ENCODE measurements around the gene LSM12.
"Not testable (repeated sequence)": the region's sequence is repeated elsewhere in the genome, so short reads cannot be mapped to it uniquely, and the experiment has no call there.

The LSM12 gene

DNA sequence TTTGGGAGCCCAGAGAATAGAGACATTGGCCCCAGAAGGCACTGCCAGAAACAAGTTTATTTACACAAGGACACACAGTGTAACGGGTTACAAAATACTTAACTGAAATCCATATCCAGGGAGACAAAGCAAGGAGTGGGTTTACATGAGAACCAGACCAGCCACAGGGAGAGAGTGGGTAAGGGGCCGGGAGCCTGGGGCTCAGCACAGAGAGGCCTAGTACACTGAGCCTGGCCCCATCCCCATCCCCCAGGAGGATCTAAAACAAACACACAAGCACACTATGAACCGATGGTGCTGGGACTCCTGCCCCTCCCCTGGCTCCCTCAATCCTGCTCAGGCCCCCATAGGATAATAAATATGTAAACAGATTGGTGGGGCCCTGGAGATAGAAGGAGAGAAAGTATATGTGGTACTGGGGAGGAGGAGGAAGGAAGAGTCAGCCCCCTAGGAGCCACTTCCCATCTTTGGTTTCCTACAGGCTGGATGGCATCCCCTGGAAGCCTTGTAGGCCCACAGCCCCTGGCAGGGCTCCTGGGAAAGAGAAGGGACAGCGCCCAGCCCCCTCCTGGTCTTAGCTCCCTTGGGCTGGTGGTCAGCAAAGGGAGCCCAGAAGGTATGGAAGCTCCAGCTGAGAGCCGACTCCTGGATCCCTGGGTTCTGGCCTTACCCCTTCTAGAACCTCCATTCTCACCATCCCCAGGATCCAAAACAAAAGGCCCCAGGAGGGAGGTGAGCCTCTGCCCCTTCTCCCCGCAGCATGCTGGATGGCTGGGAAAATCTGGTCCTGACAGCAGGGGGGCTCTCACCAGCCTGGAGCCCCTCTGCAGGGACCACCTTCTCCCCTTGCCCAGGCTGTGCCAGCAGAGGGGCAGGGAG is 10.5 kb upstream of the LSM12 start:
- no peak for DNase-seq (ENCODE audit: low read depth)

DNA sequence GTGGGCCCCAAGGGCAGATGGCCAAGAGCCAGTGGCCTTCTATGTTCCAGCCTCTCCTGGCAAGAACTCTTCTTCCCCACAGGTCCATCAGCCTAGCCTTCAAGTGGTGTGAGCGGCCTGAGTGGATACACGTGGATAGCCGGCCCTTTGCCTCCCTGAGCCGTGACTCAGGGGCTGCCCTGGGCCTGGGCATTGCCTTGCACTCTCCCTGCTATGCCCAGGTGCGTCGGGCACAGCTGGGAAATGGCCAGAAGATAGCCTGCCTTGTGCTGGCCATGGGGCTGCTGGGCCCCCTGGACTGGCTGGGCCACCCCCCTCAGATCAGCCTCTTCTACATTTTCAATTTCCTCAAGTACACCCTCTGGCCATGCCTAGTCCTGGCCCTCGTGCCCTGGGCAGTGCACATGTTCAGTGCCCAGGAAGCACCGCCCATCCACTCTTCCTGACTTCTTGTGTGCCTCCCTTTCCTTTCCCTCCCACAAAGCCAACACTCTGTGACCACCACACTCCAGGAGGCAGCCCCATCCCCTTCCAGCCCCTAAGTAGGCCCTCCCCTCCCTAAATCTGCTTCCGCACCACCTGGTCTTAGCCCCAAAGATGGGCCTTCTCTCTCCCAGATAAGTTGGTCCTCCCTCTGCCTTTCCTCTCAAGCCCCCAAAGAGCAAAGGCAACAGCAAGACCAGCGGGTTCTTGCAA is 9.3 kb upstream of the LSM12 start:
- DNase-seq (ENCODE audit: low read depth), result no peak

DNA sequence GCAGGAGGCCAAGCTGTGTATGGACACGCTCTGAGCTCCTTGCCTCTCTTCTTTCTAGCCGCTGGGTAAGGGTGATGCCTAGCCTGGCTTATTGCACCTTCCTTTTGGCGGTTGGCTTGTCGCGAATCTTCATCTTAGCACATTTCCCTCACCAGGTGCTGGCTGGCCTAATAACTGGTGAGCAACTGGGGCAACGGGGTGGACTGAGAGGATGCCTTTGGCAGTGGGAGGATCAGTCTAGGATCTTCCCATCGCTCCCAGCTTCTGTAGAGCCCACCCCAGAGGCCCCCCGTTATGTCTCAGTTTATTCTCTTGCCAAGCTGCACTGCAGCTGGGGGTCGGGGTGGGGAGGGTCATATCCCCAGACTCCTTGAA is 8.4 kb upstream of the LSM12 start:
- DNase-seq (ENCODE audit: low read depth), result no peak

DNA sequence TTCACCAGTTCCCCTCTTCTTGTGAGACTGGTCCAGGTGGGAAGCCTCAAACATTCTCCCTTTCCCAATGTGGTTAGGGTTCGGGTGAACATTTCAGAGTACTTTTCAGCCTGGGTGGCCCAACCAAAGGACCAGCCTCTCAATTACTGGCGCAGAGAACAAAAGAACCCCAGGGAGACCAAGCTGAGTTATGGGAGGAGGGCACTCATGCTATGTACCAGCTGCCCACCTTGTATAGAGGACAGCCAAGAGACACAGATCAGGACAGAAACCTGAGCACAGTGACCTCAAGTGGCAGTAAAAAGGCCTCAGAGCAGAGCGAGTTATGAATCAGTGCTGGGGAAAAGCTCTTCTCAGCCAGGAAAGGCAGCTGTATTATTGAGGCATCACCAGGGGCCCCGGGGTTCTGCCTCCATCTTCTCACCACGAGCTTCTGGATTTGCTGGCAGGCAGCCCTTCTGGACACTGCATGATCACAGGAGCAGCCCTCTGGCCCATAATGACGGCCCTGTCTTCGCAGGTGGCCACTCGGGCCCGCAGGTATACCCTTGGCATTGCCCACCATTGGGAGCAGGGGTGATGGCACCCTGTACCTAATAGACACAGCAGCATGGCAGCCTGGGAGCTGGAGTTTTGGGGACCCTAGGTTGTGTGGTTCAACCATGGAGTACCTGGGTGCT is 7.9 kb upstream of the LSM12 start:
- no peak for DNase-seq (ENCODE audit: low read depth)

DNA sequence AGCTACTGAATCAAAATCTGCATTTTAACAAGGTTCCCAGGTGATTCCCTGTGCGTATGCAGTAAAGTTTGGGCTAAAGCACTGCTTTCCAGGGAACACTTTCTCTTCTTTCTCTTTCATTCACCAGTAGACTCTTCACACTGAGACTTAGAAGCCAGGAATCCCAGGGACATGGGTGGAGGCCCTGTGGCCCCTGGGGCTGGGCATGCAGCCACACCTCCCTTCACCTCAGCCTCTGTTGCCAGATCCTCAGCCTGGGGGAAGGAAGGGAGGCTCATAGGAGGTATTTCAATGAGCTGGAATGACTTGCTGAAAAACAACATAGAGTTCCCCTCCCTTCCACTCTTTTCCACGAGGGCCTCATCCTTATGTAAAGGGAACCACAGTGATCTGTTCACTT is 5.3 kb upstream of the LSM12 start:
- no peak for DNase-seq (ENCODE audit: low read depth)

DNA sequence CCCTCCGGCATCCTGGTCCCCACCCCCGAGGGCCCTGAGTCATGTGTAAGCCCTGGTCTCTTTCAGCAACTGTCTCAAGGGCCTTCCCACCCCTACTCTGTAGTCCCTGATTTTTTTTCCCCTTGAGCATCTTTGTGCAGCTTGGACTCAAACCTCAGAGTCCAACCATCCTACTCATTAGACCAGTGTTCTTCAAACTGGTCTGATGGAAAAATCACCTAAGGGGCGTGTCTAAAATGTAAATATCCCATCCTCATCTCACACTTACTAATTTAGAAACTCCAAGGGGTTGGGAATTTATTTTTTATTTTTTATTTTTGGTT is 4.7 kb upstream of the LSM12 start:
- DNase-seq (ENCODE audit: low read depth), result no peak

DNA sequence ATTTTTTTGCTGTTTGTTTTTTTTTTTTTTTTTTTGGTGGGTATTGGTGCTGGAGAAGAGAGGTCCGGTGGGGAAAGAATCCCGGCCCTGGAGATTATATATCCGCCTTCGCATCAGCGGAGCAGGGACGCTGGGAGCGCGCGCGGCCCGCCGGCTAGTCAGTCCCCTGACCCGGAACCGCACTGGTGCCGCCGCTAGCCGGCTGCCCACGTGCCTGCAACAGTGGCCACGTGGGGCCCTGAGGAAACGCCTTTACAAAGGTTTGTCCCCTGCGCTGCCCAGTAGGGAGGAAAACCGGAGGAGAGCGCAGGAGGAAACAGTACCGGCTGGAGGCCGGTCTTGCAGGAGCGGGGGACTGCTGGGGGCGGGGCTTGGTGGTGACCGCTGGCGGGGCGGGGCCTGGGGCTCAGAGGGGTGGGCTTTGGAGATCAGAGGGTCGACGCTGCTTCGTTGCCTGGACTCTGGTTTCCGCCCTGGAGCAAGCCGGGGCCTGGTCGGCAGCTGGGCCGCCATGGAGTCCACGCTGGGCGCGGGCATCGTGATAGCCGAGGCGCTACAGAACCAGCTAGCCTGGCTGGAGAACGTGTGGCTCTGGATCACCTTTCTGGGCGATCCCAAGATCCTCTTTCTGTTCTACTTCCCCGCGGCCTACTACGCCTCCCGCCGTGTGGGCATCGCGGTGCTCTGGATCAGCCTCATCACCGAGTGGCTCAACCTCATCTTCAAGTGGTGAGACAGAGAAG is 4.2 kb upstream of the LSM12 start, which contains the start of gene G6PC3:
Gene G6PC3, plus strand, starts transcription at position 281 of the 743 bp plus-strand sequence. Its CDS starts 231 bp downstream, at position 512.
- peak; percentile 54 for DNase-seq (ENCODE audit: low read depth)

DNA sequence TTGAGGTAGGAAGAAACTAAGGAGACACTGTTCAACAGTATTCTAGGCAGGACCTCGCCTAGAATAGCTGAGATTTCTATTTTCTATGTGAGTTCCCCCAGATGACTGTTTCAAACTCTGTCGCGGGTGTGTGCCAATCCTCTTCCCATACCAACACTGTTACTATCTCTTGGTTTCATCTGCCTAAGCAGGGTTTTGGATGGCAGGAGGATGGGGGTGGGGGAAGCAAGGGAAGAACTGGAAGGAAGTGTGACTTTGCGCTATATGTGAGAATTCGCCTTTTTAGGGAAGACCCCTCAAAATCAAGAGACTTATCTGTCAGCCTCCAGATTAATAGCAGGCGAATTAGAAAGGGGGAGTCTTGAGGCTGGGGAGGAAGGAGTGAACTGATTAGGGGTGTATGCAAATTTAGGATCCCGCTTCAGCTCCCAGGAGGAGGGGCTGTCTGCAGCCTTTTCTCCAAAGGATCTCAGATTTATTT is 3.5 kb upstream of the LSM12 start:
- DNase-seq (ENCODE audit: low read depth), result no peak

DNA sequence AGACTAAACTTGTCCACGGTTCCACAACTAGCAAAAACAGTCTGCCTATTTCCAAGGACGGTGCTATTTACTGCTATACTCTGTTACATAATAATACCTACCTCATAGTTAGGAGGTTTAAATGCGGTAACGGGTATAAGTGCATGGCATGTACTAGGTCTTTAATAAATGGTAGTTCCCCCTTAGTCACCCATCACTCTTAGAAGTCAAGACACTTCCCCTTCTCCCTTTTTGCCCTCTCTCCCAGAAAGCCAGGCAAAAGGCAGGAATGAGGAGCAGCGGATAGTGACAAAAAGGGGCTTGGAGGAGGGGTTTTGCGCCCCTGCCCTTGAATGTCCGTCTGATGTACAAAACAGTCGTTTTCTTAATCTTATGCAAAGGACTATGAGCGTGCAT is 1.1 kb upstream of the LSM12 start:
- no peak for DNase-seq (ENCODE audit: low read depth)

DNA sequence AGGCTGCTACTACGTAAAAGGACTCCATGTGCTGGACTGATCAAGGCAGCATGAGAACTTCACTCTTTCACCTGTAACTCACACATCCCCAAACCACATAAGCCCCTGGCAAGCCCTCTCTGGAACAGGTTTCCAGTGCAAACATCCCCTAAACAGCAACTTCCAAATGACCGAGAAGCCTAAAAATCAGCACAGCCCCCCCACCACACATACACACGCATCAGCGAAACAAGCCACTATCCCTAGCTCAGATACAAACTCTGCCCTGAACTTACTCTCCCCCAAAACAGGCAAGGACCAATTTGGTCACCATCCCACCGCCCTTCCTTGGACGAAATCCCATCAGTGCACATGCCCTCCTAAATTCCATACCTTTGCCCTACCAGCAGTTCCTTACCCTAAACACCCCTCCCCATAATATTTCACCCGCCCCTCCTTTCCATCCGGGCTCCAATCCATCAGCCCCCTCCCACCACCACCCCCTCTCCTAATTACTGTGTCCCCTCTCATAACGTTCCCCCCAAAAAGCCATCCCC is 735 bp downstream of the LSM12 start:
- DNase-seq (ENCODE audit: low read depth), result no peak

DNA sequence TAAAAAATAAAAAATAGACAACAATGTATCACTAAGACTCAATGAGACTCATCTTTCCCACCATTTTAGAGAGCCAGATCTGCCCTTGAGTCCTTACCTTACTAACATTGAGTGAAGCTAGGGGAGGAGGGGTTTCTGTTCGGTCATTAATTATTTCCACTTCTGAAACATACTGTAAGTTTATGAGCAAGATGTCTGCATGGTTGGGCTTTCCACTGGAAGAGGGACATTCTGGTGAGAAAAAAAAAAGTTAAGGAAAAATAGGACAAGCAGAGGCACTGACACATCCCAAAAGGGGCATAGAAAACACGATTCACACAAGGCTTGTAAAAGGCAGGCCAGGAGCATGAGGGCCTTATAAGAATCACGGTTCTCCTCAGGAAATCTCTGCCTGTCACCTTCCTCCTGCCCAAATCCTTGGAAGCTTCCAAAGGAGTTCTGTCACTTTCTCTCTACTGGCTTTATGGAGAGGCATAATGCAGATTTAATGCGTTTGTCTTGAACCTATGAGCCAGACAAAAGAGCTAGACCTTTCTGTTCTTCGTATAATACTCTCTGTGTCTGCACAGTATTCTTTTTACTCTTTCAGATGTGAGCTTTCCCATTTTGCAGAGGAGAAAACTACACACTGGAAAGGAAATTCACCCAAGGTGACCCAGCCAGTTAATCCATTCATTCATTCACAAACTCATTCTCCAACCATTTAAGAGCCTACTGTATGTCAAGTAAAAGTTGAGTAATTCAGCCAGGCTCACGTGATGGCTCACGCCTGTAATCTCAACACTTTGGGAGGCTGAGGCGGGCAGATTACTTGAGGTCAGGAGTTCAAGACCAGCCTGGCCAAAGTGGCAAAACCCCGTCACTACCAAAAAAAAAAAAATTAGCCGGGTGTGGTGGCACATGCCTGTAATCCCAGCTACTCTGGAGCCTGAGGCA is 2.5 kb downstream of the LSM12 start:
- no peak for DNase-seq (ENCODE audit: low read depth)

DNA sequence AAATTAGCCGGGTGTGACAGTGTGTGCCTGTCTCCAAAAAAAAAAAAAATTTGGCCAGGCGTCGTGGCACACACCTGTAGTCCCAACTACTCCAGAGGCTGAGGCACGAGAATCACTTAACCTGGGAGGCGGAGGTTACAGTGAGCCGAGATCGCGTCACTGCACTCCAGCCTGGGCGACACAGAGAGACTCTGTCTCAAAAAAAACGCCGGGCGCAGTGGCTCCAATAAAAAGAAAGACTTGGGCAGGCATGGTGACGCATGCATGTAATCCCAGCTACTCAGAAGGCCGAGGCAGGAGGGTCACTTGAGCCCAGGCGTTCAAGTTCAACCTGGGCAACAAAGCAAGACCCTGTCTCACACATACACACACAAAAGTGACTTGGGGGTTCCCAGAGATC is 3.6 kb downstream of the LSM12 start:
- no peak for DNase-seq (ENCODE audit: low read depth)

DNA sequence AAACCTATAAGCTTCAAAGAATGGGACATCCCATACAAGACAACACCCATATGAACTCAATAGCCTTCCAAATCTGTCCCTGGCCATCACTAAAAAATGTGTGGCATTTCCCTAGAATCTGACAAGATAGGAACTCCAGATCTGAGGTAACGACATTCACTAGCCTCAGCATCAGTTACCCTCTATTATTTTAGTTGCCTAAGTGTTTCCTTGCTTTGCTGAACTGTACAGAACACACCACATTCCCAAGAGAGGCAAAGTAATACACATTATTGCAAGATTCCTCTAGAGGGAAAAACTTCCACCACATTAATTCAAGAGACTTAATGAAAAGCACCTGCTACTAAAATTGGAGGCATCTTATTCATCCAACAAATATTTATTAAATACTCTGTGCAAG is 5.0 kb downstream of the LSM12 start:
- no peak for DNase-seq (ENCODE audit: low read depth)

DNA sequence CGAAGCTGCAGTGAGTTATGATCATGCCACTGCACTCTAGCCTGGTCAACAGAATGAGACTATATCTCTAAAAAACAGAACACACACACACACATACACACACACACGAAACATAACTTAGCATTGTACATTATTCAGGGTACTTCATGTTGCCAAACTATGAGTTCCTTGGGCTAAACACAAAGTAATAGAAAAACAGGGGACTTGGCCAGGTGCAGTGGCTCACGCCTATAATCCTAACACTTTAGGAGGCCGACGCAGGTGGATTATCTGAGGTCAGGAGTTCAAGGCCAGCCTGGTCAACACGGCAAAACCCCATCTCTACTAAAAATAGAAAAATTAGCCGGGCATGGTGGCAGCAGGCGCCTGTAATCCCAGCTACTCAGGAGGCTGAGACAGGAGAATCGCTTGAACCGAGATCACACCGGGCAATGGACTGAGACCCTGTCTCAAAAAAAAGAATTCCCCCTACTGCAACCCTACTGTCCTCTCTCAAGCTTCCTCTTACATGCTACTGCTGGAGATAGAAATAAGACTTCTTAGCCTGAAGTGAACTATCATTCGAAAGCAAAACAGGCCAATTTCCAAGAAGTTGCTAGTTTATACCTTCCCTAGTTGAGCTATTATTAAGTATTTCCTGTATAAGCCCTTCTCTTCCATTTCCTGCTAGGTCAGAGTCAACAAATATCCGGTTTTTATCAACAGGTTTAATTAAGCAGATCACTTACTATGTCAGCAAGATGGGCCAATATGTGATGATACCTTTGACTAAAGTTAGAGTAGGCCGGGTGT is 7.2 kb downstream of the LSM12 start:
- DNase-seq (ENCODE audit: low read depth), result no peak

DNA sequence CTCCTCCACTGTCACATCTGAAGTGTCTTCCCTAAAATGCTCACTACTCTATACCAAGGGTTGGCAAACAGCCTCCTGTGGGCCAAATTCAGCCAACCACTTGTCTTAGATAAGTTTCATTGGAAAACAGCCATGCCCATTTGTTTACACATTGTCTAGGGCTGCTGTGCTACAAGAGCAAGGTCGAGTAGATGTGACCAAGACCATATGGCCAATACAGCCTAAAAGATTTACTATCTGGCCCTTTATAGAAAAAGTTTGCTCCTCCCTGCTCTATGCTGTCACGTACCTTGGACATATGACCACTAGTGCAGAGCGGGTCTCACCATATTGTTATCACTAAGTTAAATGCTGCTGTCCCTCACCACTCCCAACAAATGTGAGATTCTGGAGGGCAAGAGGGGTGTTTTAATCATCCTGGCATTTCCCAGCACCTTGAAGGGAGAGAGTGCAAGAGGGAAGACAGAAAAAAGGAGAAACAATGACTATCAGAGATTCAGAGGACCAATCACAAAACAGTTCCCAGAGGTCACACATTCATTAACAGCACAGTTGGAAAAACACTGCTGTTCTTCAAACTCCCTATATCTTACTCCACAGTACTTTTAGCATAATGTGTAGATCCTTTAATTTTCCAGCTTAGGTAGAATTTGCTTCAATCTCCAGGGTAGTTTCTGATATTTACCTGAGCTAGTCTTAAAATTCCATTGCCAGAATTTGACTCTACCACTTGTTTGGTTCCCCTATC is 13.2 kb downstream of the LSM12 start:
- DNase-seq (ENCODE audit: low read depth), result no peak

DNA sequence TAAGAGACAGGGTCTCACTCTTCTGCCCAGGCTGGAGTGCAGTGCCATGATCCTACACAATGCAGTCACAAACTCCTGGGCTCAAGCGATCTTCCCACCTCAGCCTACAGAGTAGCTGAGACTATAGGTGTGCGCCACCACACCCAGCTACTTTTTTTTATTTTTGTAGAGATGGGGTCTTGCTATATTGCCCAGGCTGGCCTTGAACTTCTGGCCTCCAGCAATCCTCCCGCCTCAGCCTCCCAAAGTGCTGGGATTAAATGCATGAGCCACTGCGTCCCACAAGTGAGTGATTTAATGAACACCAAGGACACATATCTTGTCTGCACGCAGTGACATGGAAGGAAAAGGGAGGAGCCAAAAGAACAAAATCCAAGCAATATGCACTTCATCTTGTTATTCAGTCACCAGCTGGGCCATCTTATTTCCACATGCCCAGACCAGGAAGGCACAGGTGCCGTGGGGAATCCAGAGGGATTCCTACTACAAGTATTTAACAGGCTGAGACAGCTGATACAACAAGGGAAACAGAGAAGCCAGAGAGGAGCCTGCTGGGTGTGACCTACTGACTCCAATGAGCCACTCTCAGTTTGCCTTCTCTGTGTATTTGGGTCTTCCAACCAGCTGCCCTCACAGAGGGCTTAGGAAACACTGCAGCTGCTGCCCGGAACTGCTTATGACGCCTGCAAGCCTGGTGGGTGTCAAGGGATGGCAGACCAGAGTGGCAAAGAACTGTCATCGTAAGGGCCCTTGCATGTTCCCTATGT is 17.0 kb downstream of the LSM12 start:
- DNase-seq (ENCODE audit: low read depth), result no peak

DNA sequence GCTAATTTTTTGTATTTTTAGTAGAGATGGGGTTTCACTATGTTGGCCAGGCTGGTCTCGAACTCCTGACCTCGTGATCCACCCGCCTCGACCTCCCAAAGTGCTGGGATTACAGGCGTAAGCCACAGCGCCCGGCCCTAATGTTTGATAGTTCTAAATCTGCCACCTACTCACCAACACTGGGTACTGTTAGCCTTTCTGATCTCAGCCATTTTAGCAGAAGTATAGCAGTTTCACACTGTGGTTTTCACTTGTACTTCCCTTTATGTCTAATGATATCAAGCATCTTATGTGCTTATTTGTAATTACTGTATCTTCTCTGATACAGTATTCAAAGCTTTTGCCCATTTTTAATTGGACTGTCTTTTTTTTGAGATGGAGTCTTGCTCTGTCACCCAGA is 19.6 kb downstream of the LSM12 start:
- not testable (repeated sequence) for DNase-seq (ENCODE audit: low read depth)

DNA sequence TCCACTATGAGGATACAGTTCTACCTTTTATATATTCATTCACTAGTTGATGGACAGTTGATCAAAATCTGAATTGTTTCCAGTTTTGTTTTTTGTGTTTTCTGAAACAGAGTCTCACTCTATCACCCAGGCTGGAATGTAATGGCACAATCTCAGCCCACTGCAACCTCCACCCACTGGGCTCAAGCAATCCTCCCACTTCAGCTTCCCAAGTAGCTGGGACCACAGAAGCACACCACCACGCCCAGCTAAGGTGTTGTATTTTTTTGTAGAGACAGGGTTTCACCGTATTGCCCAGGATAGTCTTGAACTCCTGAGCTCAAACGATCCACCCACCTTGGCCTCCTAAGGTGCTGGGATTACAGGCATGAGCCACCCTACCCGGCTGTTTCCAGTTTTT is 21.0 kb downstream of the LSM12 start:
- no peak for DNase-seq (ENCODE audit: low read depth)

DNA sequence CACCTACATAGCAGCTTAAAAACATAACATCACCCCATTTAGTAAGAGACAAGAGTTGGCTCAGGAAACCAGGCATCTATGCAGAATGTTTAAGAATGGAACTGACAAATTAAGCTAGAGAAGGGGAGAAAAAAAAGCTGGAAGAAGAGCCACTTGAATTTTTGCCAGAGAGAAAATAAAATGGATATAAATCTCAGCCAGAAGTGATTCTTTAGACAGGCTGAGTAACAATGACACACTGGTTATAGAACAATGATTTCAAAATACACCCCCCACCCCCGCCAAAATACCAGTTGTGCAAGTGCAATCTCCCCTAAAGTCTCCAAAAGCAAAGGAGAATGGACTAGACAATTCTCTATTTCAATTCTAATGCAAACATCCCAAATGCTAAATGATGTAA is 22.4 kb downstream of the LSM12 start:
- DNase-seq (ENCODE audit: low read depth), result no peak

Measured in activated T-helper 1 cell treated with Interleukin-2 at 50 U/mL for 16 hours (primary cell).